Osteocyte (in vitro differentiated cells): Measurements from ENCODE around the gene ELP1. TPM values are rescaled to one million over a fixed set of nuclear protein-coding genes. Genes with fewer than 3 reads are reported as not detected.
"Not testable (repeated sequence)": the region's sequence is repeated elsewhere in the genome, so short reads cannot be mapped to it uniquely, and the experiment has no call there.

Experiments
- DNase-seq: peaks from one replicate; pipeline ENCODE4 v3.0.0; 2021; ENCODE audit warnings: mixed read lengths; ENCODE audit not compliant: unreplicated experiment; ENCODE audit errors: extremely low spot score
- H3K27ac Mint-ChIP-seq: one replicate; pipeline ENCODE4 v1.8.0; 2021; ENCODE audit warnings: mild to moderate bottlenecking, mixed read lengths; ENCODE audit not compliant: unreplicated experiment
- H3K27me3 Mint-ChIP-seq: one replicate; pipeline ENCODE4 v1.8.0; 2021; ENCODE audit warnings: mixed read lengths; ENCODE audit not compliant: unreplicated experiment
- H3K36me3 Mint-ChIP-seq: one replicate; pipeline ENCODE4 v1.8.0; 2021; ENCODE audit warnings: mixed read lengths; ENCODE audit not compliant: unreplicated experiment
- H3K4me1 Mint-ChIP-seq: one replicate; pipeline ENCODE4 v1.8.0; 2021; ENCODE audit warnings: mixed read lengths; ENCODE audit not compliant: unreplicated experiment
- H3K4me3 Mint-ChIP-seq: one replicate; pipeline ENCODE4 v1.8.0; 2021; ENCODE audit warnings: mild to moderate bottlenecking, moderate library complexity, mixed read lengths; ENCODE audit not compliant: unreplicated experiment
- H3K9me3 Mint-ChIP-seq: one replicate; pipeline ENCODE4 v1.8.0; 2021; ENCODE audit warnings: mixed read lengths; ENCODE audit not compliant: unreplicated experiment
- CTCF ChIP-seq: fragments of 200-600 bp; sonication (generic); IDR thresholded peaks from 2 replicates; pipeline ENCODE4 v1.5.0; 2021; ENCODE audit warnings: antibody characterized with exemption, mild to moderate bottlenecking, moderate library complexity
- total RNA-seq: library from RNA; stranded (reverse); gene quantifications from 2 replicates; pipeline ENCODE4 v1.2.1, GENCODE V29; 2021

The ELP1 gene
- total RNA-seq, 1 donor from 2014 or later = 26.1 TPM

- no peaks in the 10 kb centered on the region for H3K36me3 Mint-ChIP-seq
- no peak overlapping the region for H3K4me3 Mint-ChIP-seq
- no peak for TF ChIP-seq CTCF
- peaks cover 3% of the 10 kb centered on the region for H3K27me3 Mint-ChIP-seq
- H3K4me1 Mint-ChIP-seq = peaks cover 4% of the 10 kb centered on the region
- H3K9me3 Mint-ChIP-seq = no peaks in the 10 kb centered on the region
- H3K27ac Mint-ChIP-seq = no peak overlapping the region
- no peak for DNase-seq
Measured at GRCh38 chr9:108842610-108843295, 91.2 kb downstream of the ELP1 start.

GRCh38 chr9:108839561-108839960, 94.4 kb downstream of the ELP1 start:
- H3K27me3 Mint-ChIP-seq, H3K27ac Mint-ChIP-seq, H3K4me3 Mint-ChIP-seq, H3K9me3 Mint-ChIP-seq, DNase-seq, H3K36me3 Mint-ChIP-seq: not testable (repeated sequence)
- H3K4me1 Mint-ChIP-seq = peaks cover 13% of the 10 kb centered on the region

GRCh38 chr9:108838017-108838416, 95.9 kb downstream of the ELP1 start:
- H3K9me3 Mint-ChIP-seq = no peaks in the 10 kb centered on the region
- DNase-seq = no peak
- H3K4me3 Mint-ChIP-seq = no peak overlapping the region
- no peak overlapping the region for H3K27ac Mint-ChIP-seq
- no peak for TF ChIP-seq CTCF
- H3K27me3 Mint-ChIP-seq = peaks cover 2% of the 10 kb centered on the region
- no peaks in the 10 kb centered on the region for H3K36me3 Mint-ChIP-seq
- H3K4me1 Mint-ChIP-seq = peaks cover 9% of the 10 kb centered on the region

- H3K4me3 Mint-ChIP-seq = no peak overlapping the region
- H3K4me1 Mint-ChIP-seq = peaks cover 9% of the 10 kb centered on the region
- TF ChIP-seq CTCF = no peak
- no peak for DNase-seq
- H3K9me3 Mint-ChIP-seq = no peaks in the 10 kb centered on the region
- no peak overlapping the region for H3K27ac Mint-ChIP-seq
- H3K36me3 Mint-ChIP-seq = no peaks in the 10 kb centered on the region
- H3K27me3 Mint-ChIP-seq = no peaks in the 10 kb centered on the region
Measured at GRCh38 chr9:108837530-108837929, 96.4 kb downstream of the ELP1 start.

GRCh38 chr9:108836781-108837180, 97.1 kb downstream of the ELP1 start:
- TF ChIP-seq CTCF = no peak
- no peak overlapping the region for H3K27ac Mint-ChIP-seq
- H3K27me3 Mint-ChIP-seq = no peaks in the 10 kb centered on the region
- H3K36me3 Mint-ChIP-seq = no peaks in the 10 kb centered on the region
- H3K4me3 Mint-ChIP-seq = no peak overlapping the region
- no peaks in the 10 kb centered on the region for H3K9me3 Mint-ChIP-seq
- peaks cover 12% of the 10 kb centered on the region for H3K4me1 Mint-ChIP-seq
- no peak for DNase-seq

- no peak for TF ChIP-seq CTCF
- H3K36me3 Mint-ChIP-seq = no peaks in the 10 kb centered on the region
- no peak overlapping the region for H3K4me3 Mint-ChIP-seq
- H3K27ac Mint-ChIP-seq = no peak overlapping the region
- H3K4me1 Mint-ChIP-seq = peaks cover 15% of the 10 kb centered on the region
- H3K9me3 Mint-ChIP-seq = no peaks in the 10 kb centered on the region
- DNase-seq = no peak
- H3K27me3 Mint-ChIP-seq = no peaks in the 10 kb centered on the region
Measured at GRCh38 chr9:108836319-108836718, 97.6 kb downstream of the ELP1 start.
